GM12873 (cell line): ENCODE results near the gene SPATA17.

ENCODE experiments used
- CTCF ChIP-seq: IDR thresholded peaks from 2 replicates; pipeline ENCODE4 v1.5.1; 2012; ENCODE audit warnings: low read depth, mild to moderate bottlenecking, moderate library complexity, low read length, control low read depth; ENCODE audit not compliant: insufficient read depth; ENCODE audit errors: missing control alignments

Gene SPATA17

GRCh38 chr1:217917281-217917887 lies 286.2 kb downstream of the SPATA17 start:
- no peak for TF ChIP-seq CTCF

GRCh38 chr1:217919683-217920388 lies 288.7 kb downstream of the SPATA17 start:
- TF ChIP-seq CTCF, result no peak
